ENCODE results near the gene FTO. TPM values are rescaled to one million over a fixed set of nuclear protein-coding genes. Genes with fewer than 3 reads are reported as not detected.

Gene FTO
- total RNA-seq, 4 donors from 2014 or later: 70.9 to 89.7 (median 86.8) TPM

DNA sequence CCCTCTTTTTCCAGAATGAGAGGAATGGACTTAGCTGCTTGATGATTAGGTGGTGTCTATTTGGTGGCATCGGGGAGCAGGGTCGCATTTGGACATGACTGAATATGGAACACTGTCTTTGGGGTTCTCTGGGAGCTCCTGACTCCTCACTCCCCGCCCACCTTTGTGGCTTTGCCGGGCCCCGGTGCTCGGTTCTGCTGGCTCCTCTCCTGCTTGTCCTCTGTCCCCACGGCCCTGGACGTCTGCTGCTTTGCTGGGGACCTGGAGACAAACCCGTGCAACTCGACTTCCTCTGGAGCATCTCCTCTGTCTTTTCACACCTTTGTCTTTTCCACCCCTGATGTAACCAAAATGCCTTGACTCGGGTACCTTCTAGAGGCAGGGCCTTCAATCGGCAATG, 446.9 kb downstream of the FTO start:
- no peak for ATAC-seq (ENCODE audit: low FRiP score)

DNA sequence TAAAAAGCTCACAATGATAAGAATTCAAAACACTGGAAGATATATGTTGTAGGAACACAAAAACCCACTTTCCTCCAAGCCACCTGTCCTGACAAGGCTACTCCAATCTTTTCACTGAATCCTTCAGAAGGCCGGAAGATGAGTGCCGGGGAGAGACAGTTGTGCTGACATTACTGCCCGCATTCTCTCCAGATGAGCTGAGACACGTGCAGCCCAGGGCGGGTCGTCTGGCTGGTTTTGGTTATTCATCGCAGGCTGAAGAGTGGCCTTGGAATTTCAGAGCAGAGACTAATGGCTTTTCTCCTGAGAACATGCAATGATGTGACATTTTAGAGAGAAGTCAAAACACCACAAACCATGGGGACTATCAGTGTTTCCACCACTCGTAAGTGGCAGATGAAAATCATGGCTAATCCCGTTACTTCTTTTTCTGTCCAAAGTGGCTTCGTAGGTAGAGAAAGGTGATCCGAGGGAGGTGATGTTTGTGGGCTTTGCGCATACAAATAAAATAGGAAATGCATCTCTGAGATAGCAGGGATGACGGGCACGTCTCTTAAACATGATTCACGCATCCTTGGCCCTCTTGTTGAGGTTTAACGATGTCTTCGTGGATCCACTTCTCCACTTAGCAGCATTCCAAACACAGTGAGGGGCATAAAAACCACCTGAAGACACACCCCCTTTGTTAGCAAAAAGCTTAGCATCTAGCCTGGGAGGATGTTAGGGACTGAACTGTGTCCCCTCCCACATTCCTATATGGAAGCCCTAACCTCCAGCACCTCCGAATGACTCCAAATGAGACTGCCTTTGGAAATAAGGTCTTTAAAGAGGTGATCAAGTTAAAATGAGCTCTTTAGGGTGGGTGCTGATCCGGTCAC, 448.6 kb downstream of the FTO start:
- ATAC-seq (ENCODE audit: low FRiP score) (no peak), DNase-seq (ENCODE audit: low spot score) (no peak)
- TF ChIP-seq, protein P1, sequence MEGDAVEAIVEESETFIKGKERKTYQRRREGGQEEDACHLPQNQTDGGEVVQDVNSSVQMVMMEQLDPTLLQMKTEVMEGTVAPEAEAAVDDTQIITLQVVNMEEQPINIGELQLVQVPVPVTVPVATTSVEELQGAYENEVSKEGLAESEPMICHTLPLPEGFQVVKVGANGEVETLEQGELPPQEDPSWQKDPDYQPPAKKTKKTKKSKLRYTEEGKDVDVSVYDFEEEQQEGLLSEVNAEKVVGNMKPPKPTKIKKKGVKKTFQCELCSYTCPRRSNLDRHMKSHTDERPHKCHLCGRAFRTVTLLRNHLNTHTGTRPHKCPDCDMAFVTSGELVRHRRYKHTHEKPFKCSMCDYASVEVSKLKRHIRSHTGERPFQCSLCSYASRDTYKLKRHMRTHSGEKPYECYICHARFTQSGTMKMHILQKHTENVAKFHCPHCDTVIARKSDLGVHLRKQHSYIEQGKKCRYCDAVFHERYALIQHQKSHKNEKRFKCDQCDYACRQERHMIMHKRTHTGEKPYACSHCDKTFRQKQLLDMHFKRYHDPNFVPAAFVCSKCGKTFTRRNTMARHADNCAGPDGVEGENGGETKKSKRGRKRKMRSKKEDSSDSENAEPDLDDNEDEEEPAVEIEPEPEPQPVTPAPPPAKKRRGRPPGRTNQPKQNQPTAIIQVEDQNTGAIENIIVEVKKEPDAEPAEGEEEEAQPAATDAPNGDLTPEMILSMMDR (IDR thresholded peaks at IDR 0.05): no peak

More for the DNA sequence above, 446.9 kb downstream of the FTO start:
- TF ChIP-seq, protein P1 (IDR thresholded peaks at IDR 0.05): no peak
- DNase-seq (ENCODE audit: low spot score): no peak

DNA sequence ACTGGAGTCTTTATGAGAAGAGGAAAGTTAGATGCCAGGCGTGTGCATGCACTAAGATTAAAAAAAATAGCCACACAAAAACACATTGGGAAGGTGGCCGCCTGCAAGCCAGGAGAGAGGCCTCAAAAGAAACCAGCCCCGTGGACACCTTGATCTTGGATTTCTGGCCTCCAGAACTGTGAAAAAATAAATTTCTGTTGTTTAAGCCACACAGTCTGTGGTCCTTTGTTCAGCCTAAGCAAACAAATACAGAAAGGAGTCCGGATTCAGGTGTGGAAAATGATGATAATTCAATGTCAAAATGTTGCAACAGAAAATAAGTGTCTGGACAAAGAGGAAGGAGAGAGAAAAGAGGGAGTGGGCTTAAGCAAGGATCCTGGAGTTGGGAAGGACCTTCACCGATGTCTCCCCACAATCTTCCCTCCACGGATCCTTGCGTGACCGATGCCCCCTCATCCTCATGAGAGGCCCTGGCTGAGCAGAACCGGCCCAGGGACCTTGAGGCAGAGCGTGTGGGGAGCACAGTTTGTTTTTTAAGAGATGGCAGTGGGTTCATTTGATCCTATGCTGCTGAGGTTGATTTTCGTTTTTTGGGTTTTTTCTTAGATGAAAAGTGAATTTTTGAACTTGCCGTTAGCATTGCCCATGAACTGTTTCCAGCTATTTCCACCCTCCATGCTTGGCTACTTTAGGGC, 449.4 kb downstream of the FTO start:
- TF ChIP-seq, protein P1 (IDR thresholded peaks at IDR 0.05): no peak
- DNase-seq (ENCODE audit: low spot score) (no peak), ATAC-seq (ENCODE audit: low FRiP score) (no peak)

DNA sequence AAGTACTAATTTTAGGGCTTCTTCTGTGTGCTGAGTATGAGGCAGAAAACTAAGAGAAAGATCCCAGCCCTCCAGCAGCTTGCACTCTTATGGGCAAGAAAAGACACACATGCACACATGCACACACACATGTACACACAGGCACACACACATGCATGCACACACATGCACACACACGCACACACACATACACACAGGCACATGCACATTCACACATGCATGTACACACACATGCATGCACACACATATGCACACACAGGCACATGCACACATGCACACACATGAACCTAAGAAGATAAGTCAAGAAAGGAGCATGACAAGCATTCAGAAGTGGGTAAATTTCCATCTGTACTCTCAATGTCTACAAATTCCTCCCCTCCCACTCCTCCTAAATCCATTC, 452.4 kb downstream of the FTO start:
- TF ChIP-seq, protein P1 (IDR thresholded peaks at IDR 0.05): no peak
- no peak for ATAC-seq (ENCODE audit: low FRiP score)
- DNase-seq (ENCODE audit: low spot score): no peak

DNA sequence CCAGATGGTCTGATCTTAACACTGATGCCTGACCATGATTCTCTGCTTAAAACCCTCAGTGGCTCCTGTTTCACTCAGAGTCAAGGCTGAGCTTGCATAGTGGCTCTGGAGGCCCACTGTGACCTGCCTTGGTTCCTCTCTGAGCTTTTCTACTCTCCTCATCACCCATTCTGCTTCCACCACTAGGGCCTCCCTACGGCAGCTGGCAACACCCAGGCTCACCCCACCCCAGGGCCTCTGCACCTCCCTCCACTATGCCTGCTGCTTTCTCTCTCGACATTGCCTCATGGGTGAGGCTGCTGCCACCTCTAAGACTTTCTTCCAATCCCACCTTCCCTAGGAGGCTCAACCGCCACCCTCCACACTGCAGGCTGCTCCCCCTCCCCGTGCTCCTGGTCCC, 455.0 kb downstream of the FTO start:
- TF ChIP-seq, protein P1 (IDR thresholded peaks at IDR 0.05): no peak
- no peak for ATAC-seq (ENCODE audit: low FRiP score)
- DNase-seq (ENCODE audit: low spot score): no peak

DNA sequence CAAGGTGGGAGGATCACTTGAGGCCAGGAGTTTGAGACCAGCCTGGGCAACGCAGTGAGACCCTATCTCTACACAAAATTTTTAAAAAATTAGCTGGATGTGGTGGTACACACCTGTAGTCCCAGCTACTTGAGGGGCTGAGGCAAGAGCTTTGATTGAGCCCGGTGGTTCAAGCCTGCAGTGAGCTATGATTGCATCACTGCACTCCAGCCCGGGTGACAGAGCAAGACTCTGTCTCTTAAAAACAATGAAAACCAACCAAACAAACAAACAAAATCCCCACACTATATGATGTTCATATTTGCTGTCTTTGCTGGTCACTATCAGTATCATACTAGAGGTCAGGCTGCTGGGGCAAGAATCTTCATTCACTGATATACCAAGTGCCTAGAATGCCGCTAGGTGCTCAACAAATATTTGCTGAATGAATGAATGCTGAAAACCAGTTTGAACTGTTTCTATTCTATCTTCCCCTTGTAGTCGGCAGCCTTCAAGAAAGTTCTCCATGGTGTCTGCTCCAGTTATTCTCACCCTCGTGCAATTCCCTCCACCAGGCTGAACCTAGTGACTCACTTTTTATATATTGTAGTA, 455.6 kb downstream of the FTO start:
- DNase-seq (ENCODE audit: low spot score) (no peak), ATAC-seq (ENCODE audit: low FRiP score) (no peak)
- TF ChIP-seq, protein P1 (IDR thresholded peaks at IDR 0.05): no peak

All from omental fat pad (tissue), 4 donors.